RWPE2 (cell line): Measurements from ENCODE around the gene PPY.

Source experiments
- ATAC-seq: fragments of 200-7000 bp; cut with Tn5 transposase; 3 replicates; pipeline ENCODE4 v1.9.1; 2021; ENCODE audit warnings: low read depth
- DNase-seq: peaks from one replicate; pipeline ENCODE4 v3.0.0-alpha.2; 2020; ENCODE audit warnings: low spot score
- H3K27ac ChIP-seq: fragments of 450-650 bp; 2 replicates; pipeline ENCODE4 v1.5.1; 2017; ENCODE audit warnings: mild to moderate bottlenecking; ENCODE audit not compliant: poor library complexity, severe bottlenecking
- H3K27me3 ChIP-seq: fragments of 250-450 bp; sonication (Bioruptor Pico); 2 replicates; pipeline ENCODE4 v1.5.1; 2021; ENCODE audit warnings: mild to moderate bottlenecking, moderate library complexity; ENCODE audit not compliant: insufficient read depth, poor library complexity, severe bottlenecking
- H3K36me3 ChIP-seq: fragments of 250-450 bp; sonication (Bioruptor Pico); 2 replicates; pipeline ENCODE4 v1.5.1; 2020; ENCODE audit warnings: low read depth, mild to moderate bottlenecking, moderate library complexity
- H3K4me1 ChIP-seq: fragments of 250-450 bp; sonication (Bioruptor Pico); 2 replicates; pipeline ENCODE4 v1.5.1; 2021; ENCODE audit warnings: mild to moderate bottlenecking, moderate library complexity; ENCODE audit not compliant: insufficient read depth, poor library complexity, severe bottlenecking
- H3K4me3 ChIP-seq: fragments of 250-450 bp; sonication (Bioruptor Pico); 2 replicates; pipeline ENCODE4 v1.5.1; 2021; ENCODE audit warnings: mild to moderate bottlenecking, moderate library complexity; ENCODE audit not compliant: severe bottlenecking
- H3K9me3 ChIP-seq: fragments of 250-450 bp; sonication (Bioruptor Pico); 2 replicates; pipeline ENCODE4 v1.5.1; 2021; ENCODE audit warnings: mild to moderate bottlenecking, moderate library complexity; ENCODE audit not compliant: severe bottlenecking
- CTCF ChIP-seq: fragments of 450-650 bp; IDR thresholded peaks from one replicate; pipeline ENCODE4 v1.5.1; 2017; ENCODE audit warnings: mild to moderate bottlenecking, moderate library complexity; ENCODE audit not compliant: poor library complexity, severe bottlenecking

Gene PPY

DNA sequence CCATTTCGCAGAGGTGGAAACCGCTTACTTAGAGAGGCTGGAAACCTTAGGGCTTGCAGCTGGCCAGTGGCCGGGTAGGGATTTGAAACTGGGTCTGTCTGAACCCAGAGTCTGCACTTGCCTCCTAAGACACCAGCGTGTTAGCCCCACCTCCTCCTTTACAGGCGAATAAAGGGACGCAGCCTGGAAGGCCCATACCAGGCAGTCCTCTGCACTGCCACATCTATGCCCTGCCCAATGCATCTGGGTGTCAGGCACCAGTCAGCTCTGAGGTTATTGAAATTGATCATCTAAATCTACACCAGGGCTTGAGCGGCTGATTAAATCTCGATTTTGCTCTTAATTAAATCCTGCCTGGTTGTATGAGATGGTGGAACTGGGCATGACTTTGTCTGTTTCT is 42.2 kb upstream of the PPY start:
- Histone ChIP-seq H3K27me3 (peaks cover 34% of the 10 kb centered on the region), H3K36me3 (no peaks in the 10 kb centered on the region), H3K9me3 (no peaks in the 10 kb centered on the region), H3K4me1 (no peaks in the 10 kb centered on the region), H3K27ac (no peak overlapping the region), H3K4me3 (no peak overlapping the region)
- ATAC-seq (no peak), DNase-seq (no peak)
- no peak for TF ChIP-seq CTCF

DNA sequence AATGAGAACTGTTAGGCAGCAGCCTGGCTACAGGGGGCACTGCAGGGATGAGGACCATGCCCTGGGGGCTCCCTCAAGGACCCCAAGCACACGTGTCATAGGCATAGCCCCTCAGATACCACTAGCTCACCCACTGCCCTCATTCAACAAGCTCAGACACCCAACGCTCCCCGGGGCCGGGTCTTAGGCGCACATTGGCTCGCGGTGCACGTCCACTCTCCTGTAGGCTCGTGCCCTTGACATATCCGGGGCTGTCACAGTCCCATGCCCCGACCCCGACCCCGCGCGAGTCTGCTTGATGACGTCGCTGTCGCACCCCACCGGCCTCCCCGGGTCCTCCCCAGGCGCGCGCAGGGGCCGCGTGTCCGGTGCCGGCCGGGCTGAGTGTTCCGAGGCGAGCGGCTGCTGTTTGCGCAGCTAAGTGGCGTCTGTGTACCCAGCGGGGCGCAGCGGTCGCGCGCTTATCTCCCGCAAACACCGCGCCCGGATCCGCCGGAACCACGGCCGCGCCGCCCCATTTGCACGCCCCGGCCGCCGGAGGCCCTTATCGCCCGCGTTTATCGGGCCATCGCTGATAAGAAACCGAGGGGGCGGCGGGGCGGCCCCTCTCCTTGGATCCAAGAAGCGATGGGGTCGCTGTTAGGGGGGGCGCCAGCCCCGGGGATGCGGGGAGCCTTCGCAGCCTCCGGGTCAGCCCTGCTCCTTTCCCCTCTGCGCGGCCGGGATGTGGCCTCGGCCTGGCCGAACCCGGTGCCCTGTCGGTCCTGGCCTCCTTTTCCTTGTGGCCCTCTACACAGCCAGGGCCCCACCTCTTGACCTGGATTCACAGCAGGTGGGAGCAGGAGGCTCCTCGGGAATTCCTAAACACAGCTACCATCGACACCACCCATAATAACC is 41.5 kb upstream of the PPY start:
- Histone ChIP-seq H3K36me3 (no peaks in the 10 kb centered on the region), H3K27me3 (peaks cover 34% of the 10 kb centered on the region), H3K4me1 (no peaks in the 10 kb centered on the region), H3K27ac (no peak overlapping the region), H3K9me3 (no peaks in the 10 kb centered on the region), H3K4me3 (peak overlapping the region; percentile 19)
- DNase-seq (no peak), ATAC-seq (peak; percentile 59; the same call in 2 of the 3 replicates)
- TF ChIP-seq CTCF = peak; percentile 15

GRCh38 chr17:43983196-43983514 is 40.9 kb upstream of the PPY start:
- ATAC-seq = 0 out of 3 replicates have a peak, but pooled peaks have one; percentile 10
- no peaks in the 10 kb centered on the region for H3K4me1 ChIP-seq
- TF ChIP-seq CTCF = no peak
- no peak overlapping the region for H3K27ac ChIP-seq
- no peak for DNase-seq
- no peak overlapping the region for H3K4me3 ChIP-seq
- no peaks in the 10 kb centered on the region for H3K9me3 ChIP-seq
- H3K27me3 ChIP-seq = peaks cover 34% of the 10 kb centered on the region
- H3K36me3 ChIP-seq = no peaks in the 10 kb centered on the region

- H3K4me1 ChIP-seq = no peaks in the 10 kb centered on the region
- TF ChIP-seq CTCF = no peak
- no peak overlapping the region for H3K27ac ChIP-seq
- no peaks in the 10 kb centered on the region for H3K9me3 ChIP-seq
- no peak overlapping the region for H3K4me3 ChIP-seq
- H3K36me3 ChIP-seq = no peaks in the 10 kb centered on the region
- DNase-seq (no peak), ATAC-seq (peak; percentile 24; the same call in 1 of the 3 replicates)
- H3K27me3 ChIP-seq = peaks cover 34% of the 10 kb centered on the region
These were observed 39.9 kb upstream of the PPY start for GRCh38 chr17:43982171-43982570.

- Histone ChIP-seq H3K27me3 (peaks cover 31% of the 10 kb centered on the region), H3K4me3 (no peak overlapping the region), H3K36me3 (no peaks in the 10 kb centered on the region), H3K4me1 (no peaks in the 10 kb centered on the region), H3K27ac (no peak overlapping the region), H3K9me3 (no peaks in the 10 kb centered on the region)
- no peak for TF ChIP-seq CTCF
- ATAC-seq (no peak), DNase-seq (no peak)
These were observed 37.4 kb upstream of the PPY start for GRCh38 chr17:43979671-43980070.
